AG10803 (cell line): ENCODE data around the gene INTU.

Experiments
- DNase-seq: peaks from one replicate; pipeline ENCODE4 v3.0.0; 2010; ENCODE audit warnings: low read depth
- H3K4me3 ChIP-seq: 2 replicates; pipeline ENCODE4 v1.5.1; 2011; ENCODE audit warnings: mild to moderate bottlenecking, low read length, control low read depth
- TF ChIP-seq, protein P1 (sequence below): conservative IDR thresholded peaks from 2 replicates; pipeline ENCODE4 v1.5.1; 2011; ENCODE audit warnings: mild to moderate bottlenecking, low read length, control low read depth, inconsistent platforms

Gene INTU

DNA sequence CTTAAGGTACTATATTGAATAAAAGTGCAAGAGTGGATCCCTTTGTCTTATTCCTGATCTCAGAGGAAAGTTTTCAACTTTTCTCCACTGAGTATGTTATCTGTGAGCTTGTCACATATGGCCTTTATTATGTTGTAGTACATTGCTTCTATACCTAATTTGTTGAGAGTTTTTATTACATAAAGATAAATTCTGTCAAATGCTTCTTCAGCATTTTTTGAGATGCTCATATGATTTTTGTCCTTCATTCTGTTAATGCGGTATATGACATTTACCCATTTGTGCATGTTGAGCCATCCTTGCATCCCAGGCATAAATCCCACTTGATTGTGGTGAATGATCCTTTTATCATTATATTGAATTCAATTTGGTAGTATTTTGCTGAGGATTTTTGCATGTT lies 108.5 kb downstream of the INTU start:
- TF ChIP-seq, protein P1, sequence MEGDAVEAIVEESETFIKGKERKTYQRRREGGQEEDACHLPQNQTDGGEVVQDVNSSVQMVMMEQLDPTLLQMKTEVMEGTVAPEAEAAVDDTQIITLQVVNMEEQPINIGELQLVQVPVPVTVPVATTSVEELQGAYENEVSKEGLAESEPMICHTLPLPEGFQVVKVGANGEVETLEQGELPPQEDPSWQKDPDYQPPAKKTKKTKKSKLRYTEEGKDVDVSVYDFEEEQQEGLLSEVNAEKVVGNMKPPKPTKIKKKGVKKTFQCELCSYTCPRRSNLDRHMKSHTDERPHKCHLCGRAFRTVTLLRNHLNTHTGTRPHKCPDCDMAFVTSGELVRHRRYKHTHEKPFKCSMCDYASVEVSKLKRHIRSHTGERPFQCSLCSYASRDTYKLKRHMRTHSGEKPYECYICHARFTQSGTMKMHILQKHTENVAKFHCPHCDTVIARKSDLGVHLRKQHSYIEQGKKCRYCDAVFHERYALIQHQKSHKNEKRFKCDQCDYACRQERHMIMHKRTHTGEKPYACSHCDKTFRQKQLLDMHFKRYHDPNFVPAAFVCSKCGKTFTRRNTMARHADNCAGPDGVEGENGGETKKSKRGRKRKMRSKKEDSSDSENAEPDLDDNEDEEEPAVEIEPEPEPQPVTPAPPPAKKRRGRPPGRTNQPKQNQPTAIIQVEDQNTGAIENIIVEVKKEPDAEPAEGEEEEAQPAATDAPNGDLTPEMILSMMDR = no peak
- H3K4me3 ChIP-seq = no peak overlapping the region

DNA sequence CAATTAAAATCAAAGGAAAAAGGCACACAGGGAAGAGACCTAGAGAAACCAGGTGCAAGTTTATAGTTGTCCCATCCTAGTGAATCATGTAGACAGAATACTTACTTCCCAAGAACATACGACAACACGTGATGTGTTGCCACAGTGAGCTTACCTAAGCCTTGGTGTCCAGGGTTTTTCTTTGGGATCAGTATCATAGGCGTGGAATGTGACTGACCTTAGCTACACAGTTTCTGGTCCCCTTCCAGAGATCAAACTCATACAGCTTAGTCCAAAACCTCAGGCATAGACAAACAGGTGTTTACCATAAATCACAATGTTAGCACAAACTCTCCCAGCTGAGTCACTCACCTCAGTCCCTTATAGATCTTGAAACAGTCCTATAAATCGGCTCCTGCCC lies 115.1 kb downstream of the INTU start:
- DNase-seq = no peak
- H3K4me3 ChIP-seq = no peak overlapping the region
- TF ChIP-seq, protein P1 = no peak

More for the DNA sequence above, 108.5 kb downstream of the INTU start:
- no peak for DNase-seq

DNA sequence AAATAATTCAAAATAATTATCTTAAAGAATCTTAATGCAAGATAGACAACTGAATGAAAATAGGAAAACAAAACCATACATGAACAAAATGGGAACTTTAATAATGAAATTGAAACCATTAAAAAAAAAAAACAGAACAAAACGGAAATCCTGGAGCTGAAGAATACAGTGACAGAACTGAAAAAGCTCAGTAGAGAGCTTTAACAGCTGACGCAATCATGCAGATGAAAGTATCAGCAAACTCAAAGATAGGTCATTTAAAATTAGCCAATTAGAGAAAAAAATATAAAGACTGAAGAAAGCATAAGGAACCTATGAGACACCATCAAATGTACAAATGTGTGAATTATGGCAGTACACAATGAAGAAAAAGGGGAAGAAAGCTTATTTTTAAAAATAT lies 116.2 kb downstream of the INTU start:
- DNase-seq = no peak
- no peak overlapping the region for H3K4me3 ChIP-seq
- TF ChIP-seq, protein P1 = no peak

DNA sequence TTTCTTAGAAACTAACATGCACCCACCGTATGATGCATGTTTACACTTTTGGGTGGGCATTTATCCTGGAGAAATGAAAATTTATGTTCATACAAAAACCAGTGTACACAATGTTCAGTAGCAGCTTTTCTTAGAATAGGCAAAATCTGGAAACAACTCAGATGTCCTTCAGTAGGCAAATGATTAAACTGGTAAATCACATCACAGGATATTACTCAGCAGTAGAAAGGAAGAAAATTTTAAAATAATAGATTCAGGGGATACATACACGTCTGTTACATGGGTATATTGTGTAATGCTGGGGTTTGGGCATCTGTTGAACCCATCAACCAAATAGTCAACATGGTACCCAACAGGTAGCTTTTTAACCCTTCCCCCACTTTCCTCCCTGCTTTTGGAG lies 124.1 kb downstream of the INTU start:
- no peak for DNase-seq
- TF ChIP-seq, protein P1 = no peak
- H3K4me3 ChIP-seq = no peak overlapping the region

DNA sequence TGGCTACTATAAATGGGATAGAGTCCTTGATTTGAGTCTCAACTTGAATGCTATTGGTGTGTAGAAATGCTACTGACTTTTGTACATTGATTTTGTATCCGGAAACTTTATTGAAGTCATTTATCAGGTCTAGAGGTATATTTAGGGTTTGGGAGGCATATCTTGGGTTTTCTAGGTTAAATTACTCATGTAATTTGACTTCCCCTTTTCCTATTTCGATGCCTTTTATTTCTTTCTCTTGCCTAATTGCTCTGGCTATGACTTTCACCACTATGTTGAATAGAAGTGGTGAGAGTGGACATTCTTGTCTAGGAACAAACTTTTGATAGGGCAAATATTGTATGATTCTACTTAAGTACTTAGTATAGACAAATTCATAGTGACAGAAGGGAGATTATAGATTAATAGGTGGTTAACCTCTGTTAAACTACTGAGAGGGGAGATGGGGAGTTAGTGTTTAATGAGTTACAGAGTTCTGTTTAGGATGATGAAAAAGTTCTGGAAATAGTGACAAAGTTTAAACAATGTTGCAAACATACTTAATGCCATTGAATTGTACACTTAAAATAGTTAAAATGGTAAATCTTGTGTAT lies 126.6 kb downstream of the INTU start:
- H3K4me3 ChIP-seq = no peak overlapping the region
- no peak for DNase-seq
- TF ChIP-seq, protein P1 = no peak

DNA sequence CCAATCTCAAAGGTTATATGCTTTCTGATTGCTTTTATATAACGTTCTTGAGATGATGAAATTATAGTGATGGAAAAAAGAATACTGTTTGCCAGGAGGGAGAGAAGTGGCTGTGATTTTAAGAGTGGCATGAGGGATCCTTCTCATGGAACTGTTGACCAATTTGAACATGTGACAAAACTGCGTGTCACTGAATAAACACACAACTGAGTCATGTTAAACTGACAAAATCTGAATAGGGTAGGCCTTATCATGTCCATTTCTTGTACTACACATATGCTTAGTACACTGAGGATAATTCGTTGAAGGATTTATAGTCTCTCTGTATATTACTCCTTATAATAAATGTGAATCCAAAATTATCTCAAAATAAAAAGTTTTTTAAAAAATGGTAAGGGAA lies 127.1 kb downstream of the INTU start:
- no peak overlapping the region for H3K4me3 ChIP-seq
- TF ChIP-seq, protein P1 = no peak
- no peak for DNase-seq

DNA sequence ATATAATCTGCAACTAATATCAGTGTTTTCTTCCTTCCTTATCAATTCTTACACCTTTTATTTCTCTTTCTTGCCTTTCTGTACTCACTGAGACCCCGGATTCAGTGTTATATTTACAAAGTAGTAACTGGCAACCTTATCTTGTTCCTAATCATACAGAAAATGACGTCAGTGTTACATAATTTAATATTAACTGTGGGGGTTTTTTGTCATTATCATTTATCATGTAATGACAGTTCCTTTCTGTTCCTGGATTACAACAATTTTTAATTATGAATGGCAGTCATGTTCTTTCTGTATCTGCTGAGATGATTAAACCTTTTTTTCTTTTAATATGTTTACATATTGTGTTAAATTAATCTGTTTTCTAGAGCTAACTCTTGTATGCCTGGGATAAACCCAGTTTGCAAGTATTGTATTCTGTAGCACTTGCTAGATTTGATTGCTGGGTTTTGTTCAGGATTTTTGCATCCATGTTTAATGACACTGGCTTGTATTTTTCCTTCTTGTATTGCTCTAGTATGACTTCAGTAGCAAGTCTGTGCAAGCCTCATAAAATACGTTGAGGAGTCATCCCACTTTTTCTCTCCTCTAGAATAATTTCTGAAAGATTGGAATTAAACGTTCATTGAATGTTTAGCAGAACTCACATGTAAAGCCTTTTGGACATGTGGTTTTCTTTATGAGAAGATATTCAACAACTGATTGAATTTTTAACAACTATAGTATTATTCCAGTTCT lies 138.9 kb downstream of the INTU start:
- no peak for DNase-seq
- H3K4me3 ChIP-seq = no peak overlapping the region
- TF ChIP-seq, protein P1 = no peak
